CD14-positive monocyte (primary cell): ENCODE measurements around the gene SDK1. TPM values are rescaled to one million over a fixed set of nuclear protein-coding genes. Genes with fewer than 3 reads are reported as not detected.

Source experiments
- DNase-seq, 3 donors: peaks; one replicate each; pipeline ENCODE4 v3.0.0-alpha.2; 2011 to 2022
- H2AFZ ChIP-seq: 2 replicates; pipeline ENCODE4 v1.6.0; 2012; ENCODE audit warnings: mild to moderate bottlenecking, low read depth, low read length, inconsistent platforms; ENCODE audit not compliant: insufficient read depth, poor library complexity, severe bottlenecking
- H3K27ac ChIP-seq, 2 donors: 1 replicate in 1 of 2; 2 replicates in 1 of 2; pipeline ENCODE4 v1.5.1; 2012 to 2013; ENCODE audit warnings: low read length in 2 of 2, control low read depth in 1 of 2, inconsistent platforms in 1 of 2, low read depth in 1 of 2, mild to moderate bottlenecking in 1 of 2
- H3K27me3 ChIP-seq, 2 donors: one replicate each; pipeline versions ENCODE4 v1.6.0 to v1.6.1; 2011 to 2013; ENCODE audit warnings: low read length in 2 of 2; ENCODE audit not compliant: control insufficient read depth in 2 of 2, insufficient read depth in 2 of 2
- H3K36me3 ChIP-seq, 2 donors: replicated peaks in 1 of 2; 1 replicate in 1 of 2; 2 replicates in 1 of 2; pipeline versions ENCODE4 v1.5.1 to v1.6.1; 2012 to 2013; ENCODE audit warnings: low read length in 2 of 2, control low read depth in 1 of 2, inconsistent platforms in 1 of 2, mild to moderate bottlenecking in 1 of 2; ENCODE audit not compliant: insufficient read depth in 2 of 2, control insufficient read depth in 1 of 2
- H3K4me1 ChIP-seq, 2 donors: 1 replicate in 1 of 2; 2 replicates in 1 of 2; pipeline versions ENCODE4 v1.5.1 to v1.6.1; 2012 to 2013; ENCODE audit warnings: low read length in 2 of 2, control low read depth in 1 of 2, inconsistent platforms in 1 of 2, mild to moderate bottlenecking in 1 of 2, moderate library complexity in 1 of 2; ENCODE audit not compliant: insufficient read depth in 2 of 2, control insufficient read depth in 1 of 2
- H3K4me2 ChIP-seq: replicated peaks from 2 replicates; pipeline ENCODE3; 2012; ENCODE audit warnings: low read length, moderate library complexity, mild to moderate bottlenecking; ENCODE audit not compliant: poor library complexity, severe bottlenecking; ENCODE audit errors: extremely low read depth
- H3K4me3 ChIP-seq, 3 experiments: fragments of 200-600 bp in 1 of 3; sonication (generic) in 1 of 3; replicated peaks in 1 of 3; 1 replicate in 2 of 3; 2 replicates in 1 of 3; pipeline ENCODE4 v1.5.1; 2011 to 2013; ENCODE audit warnings: low read length in 3 of 3, mild to moderate bottlenecking in 3 of 3, control low read depth in 2 of 3, low read depth in 2 of 3, inconsistent platforms in 1 of 3, moderate library complexity in 1 of 3
- H3K79me2 ChIP-seq: 2 replicates; pipeline ENCODE4 v1.6.0; 2012; ENCODE audit warnings: mild to moderate bottlenecking, control low read depth, inconsistent platforms, low read length, moderate library complexity; ENCODE audit not compliant: insufficient read depth
- H3K9ac ChIP-seq: 2 replicates; pipeline ENCODE4 v1.6.0; 2017; ENCODE audit warnings: low read length, mild to moderate bottlenecking; ENCODE audit not compliant: insufficient read depth, poor library complexity, severe bottlenecking
- H3K9me3 ChIP-seq, 2 donors: replicated peaks in 1 of 2; 1 replicate in 1 of 2; 2 replicates in 1 of 2; pipeline versions ENCODE4 v1.5.1 to v1.6.1; 2012 to 2013; ENCODE audit warnings: low read length in 2 of 2, control low read depth in 1 of 2; ENCODE audit not compliant: control insufficient read depth in 1 of 2, insufficient read depth in 1 of 2
- H4K20me1 ChIP-seq: 2 replicates; pipeline ENCODE4 v1.6.0; 2012; ENCODE audit warnings: mild to moderate bottlenecking, low read length, control low read depth, moderate library complexity; ENCODE audit not compliant: insufficient read depth
- H3K27ac Mint-ChIP-seq, 7 donors: one replicate each; pipeline ENCODE4 v1.8.0; 2020; ENCODE audit warnings: mild to moderate bottlenecking in 7 of 7, mixed read lengths in 7 of 7, moderate library complexity in 6 of 7, inconsistent platforms in 2 of 7
- H3K27me3 Mint-ChIP-seq, 3 donors: one replicate each; pipeline ENCODE4 v1.8.0; 2021 to 2022; ENCODE audit warnings: low read depth in 3 of 3, mild to moderate bottlenecking in 3 of 3, mixed read lengths in 3 of 3, moderate library complexity in 3 of 3, inconsistent platforms in 1 of 3
- H3K36me3 Mint-ChIP-seq, 2 donors: one replicate each; pipeline ENCODE4 v1.8.0; 2020; ENCODE audit warnings: mixed read lengths in 2 of 2, inconsistent platforms in 1 of 2, mild to moderate bottlenecking in 1 of 2
- H3K4me1 Mint-ChIP-seq: one replicate; pipeline ENCODE4 v1.8.0; 2020; ENCODE audit warnings: mild to moderate bottlenecking, mixed read lengths
- H3K4me3 Mint-ChIP-seq, 2 donors: one replicate each; pipeline ENCODE4 v1.8.0; 2020; ENCODE audit warnings: mild to moderate bottlenecking in 2 of 2, mixed read lengths in 2 of 2, moderate library complexity in 1 of 2
- H3K9me3 Mint-ChIP-seq, 7 donors: one replicate each; pipeline ENCODE4 v1.8.0; 2020 to 2022; ENCODE audit warnings: mixed read lengths in 7 of 7, mild to moderate bottlenecking in 6 of 7, moderate library complexity in 6 of 7, inconsistent platforms in 2 of 7
- WGBS: methylation state at CpG from one replicate; pipeline ENCODE4 v1.1.5; 2013; ENCODE audit warnings: missing lambda C conversion rate; ENCODE audit not compliant: insufficient coverage; 5-methylcytosine and 5-hydroxymethylcytosine counted together
- intact Hi-C, 2 donors: fragments of 100-400 bp; cut with micrococcal nuclease; formaldehyde crosslinking; loops; one replicate each; pipeline versions ENCODE4 v1.15.0 to v1.15.1; 2023
- polyA plus RNA-seq, 3 donors: library from polyadenylated mRNA; depleted of rRNA in 1 of 3; unstranded in 2 of 3; stranded (reverse) in 1 of 3; fragments of 300-500 nt in 2 of 3; fragments of >200 nt in 1 of 3; fragmentation: Illumina TruSeq in 2 of 3; gene quantifications; 1 replicate in 2 of 3; 2 replicates in 1 of 3; pipeline ENCODE4 v1.2.3, GENCODE V29; 2012 to 2021
- TF ChIP-seq, protein P1 (sequence below): fragments of 200-600 bp; IDR thresholded peaks from one replicate; pipeline ENCODE4 v1.8.0; 2022; ENCODE audit warnings: antibody characterized with exemption, mild to moderate bottlenecking

The SDK1 gene
- polyA plus RNA-seq, 3 donors = 0.01 TPM; not detected in 2

DNA sequence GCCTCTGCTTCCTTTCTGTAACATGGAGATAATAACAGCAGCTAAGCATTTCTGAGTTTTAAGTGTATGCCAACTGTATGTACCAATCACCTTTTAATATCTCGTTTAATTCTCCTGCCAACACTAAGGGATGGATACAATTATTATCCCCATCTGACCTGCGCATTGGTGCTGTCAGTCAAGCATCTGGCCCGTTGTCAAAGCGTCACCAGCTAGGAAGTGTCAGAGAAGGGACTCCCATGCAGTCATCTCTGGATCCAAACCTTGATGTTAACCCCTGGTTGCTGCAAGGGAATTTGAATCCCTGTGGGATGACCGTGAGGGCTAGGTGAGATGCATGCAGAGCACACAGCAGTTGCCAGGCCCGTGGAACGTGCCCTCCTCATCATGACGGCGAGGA is 506.8 kb downstream of the SDK1 start:
- no peaks in the 10 kb centered on the region for H3K4me1 ChIP-seq

DNA sequence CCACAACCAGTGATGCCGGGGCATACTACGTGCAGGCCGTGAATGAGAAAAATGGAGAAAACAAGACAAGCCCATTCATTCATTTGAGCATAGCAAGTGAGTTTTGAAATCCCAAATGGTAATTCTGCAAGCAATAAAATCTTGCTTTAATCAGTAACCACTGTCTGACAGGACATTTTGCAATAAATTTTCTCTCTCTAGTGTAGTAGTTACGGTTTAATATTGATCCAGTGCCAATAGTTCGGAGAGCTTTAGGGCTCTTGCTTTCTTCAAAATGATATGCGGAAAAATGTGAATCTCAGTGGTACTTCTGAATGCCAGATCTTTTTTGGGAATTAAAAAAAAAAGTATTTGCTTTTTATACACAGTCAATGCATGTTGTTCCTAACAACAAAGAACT is 520.4 kb downstream of the SDK1 start:
- H3K4me1 ChIP-seq = no peaks in the 10 kb centered on the region
- DNase-seq = no peak
- H3K4me3 ChIP-seq = no peak overlapping the region
- WGBS = 90% methylated on average over 2 of the region's 6 CpGs
- no peaks in the 10 kb centered on the region for H3K79me2 ChIP-seq
- H3K27ac ChIP-seq = no peak overlapping the region
- H3K36me3 ChIP-seq = no peaks in the 10 kb centered on the region
- Mint-ChIP-seq H3K4me1 (no peaks in the 10 kb centered on the region), H3K36me3 (no peaks in the 10 kb centered on the region), H3K27ac (no peak overlapping the region), H3K27me3 (peaks cover 0 to 3% (median 1%) of the 10 kb centered on the region in 3 donors), H3K4me3 (no peak overlapping the region), H3K9me3 (peaks cover 0 to 14% (median 5%) of the 10 kb centered on the region in 7 donors)
- peaks cover 0 to 6% of the 10 kb centered on the region in 2 donors for H3K9me3 ChIP-seq
- TF ChIP-seq, protein P1, sequence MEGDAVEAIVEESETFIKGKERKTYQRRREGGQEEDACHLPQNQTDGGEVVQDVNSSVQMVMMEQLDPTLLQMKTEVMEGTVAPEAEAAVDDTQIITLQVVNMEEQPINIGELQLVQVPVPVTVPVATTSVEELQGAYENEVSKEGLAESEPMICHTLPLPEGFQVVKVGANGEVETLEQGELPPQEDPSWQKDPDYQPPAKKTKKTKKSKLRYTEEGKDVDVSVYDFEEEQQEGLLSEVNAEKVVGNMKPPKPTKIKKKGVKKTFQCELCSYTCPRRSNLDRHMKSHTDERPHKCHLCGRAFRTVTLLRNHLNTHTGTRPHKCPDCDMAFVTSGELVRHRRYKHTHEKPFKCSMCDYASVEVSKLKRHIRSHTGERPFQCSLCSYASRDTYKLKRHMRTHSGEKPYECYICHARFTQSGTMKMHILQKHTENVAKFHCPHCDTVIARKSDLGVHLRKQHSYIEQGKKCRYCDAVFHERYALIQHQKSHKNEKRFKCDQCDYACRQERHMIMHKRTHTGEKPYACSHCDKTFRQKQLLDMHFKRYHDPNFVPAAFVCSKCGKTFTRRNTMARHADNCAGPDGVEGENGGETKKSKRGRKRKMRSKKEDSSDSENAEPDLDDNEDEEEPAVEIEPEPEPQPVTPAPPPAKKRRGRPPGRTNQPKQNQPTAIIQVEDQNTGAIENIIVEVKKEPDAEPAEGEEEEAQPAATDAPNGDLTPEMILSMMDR = no peak
- H3K9ac ChIP-seq = no peak overlapping the region
- H3K27me3 ChIP-seq = no peaks in the 10 kb centered on the region
- intact Hi-C loops = no loop called here
- no peak overlapping the region for H2AFZ ChIP-seq
- H3K4me2 ChIP-seq = no peak overlapping the region
- H4K20me1 ChIP-seq = no peaks in the 10 kb centered on the region

More for the DNA sequence above, 506.8 kb downstream of the SDK1 start:
- TF ChIP-seq, protein P1 = no peak
- H3K9me3 Mint-ChIP-seq = peaks cover 2 to 30% (median 9%) of the 10 kb centered on the region in 7 donors
- no peaks in the 10 kb centered on the region for H3K27me3 ChIP-seq
- no peak overlapping the region for H3K4me3 ChIP-seq
- intact Hi-C loops = no loop called here
- no peak for DNase-seq
- peaks cover 16 to 18% of the 10 kb centered on the region in 2 donors for H3K9me3 ChIP-seq
- H2AFZ ChIP-seq = no peak overlapping the region
- H3K27me3 Mint-ChIP-seq = no peaks in the 10 kb centered on the region
- no peaks in the 10 kb centered on the region for H3K4me1 Mint-ChIP-seq
- no peak overlapping the region for H3K27ac Mint-ChIP-seq
- H4K20me1 ChIP-seq = no peaks in the 10 kb centered on the region
- 94% methylated on average over 6 of the region's 9 CpGs for WGBS
- no peaks in the 10 kb centered on the region for H3K36me3 Mint-ChIP-seq
- no peak overlapping the region for H3K4me2 ChIP-seq
- no peak overlapping the region for H3K9ac ChIP-seq
- H3K27ac ChIP-seq = no peak overlapping the region
- H3K4me3 Mint-ChIP-seq = no peak overlapping the region
- H3K79me2 ChIP-seq = no peaks in the 10 kb centered on the region
- H3K36me3 ChIP-seq = no peaks in the 10 kb centered on the region
